HepG2 (cell line): ENCODE measurements around the gene SLC2A5. TPM values are rescaled to one million over a fixed set of nuclear protein-coding genes. Genes with fewer than 3 reads are reported as not detected.
A peak's percentile ranks its signal among the peaks of the same experiment; 100 is the strongest.

ENCODE experiments used
- CREB3 ChIP-seq: sonication (generic); formaldehyde crosslinking; IDR thresholded peaks from 2 replicates; pipeline ENCODE4 v1.5.0; 2020; ENCODE audit warnings: missing genetic modification reagents
- HMGXB4 ChIP-seq, 2 experiments: sonication (generic) in 1 of 2; formaldehyde crosslinking in 1 of 2; IDR thresholded peaks; 2 replicates each; pipeline versions ENCODE4 v1.4.0 to v1.6.1; 2018 to 2020; ENCODE audit warnings: missing genetic modification reagents in 2 of 2, borderline replicate concordance in 1 of 2, low read depth in 1 of 2, mild to moderate bottlenecking in 1 of 2, missing biosample characterization in 1 of 2
- HOMEZ ChIP-seq: IDR thresholded peaks from 2 replicates; pipeline ENCODE4 v1.6.1; 2016; ENCODE audit warnings: low read depth
- ISL2 ChIP-seq: sonication (generic); formaldehyde crosslinking; IDR thresholded peaks from 2 replicates; pipeline ENCODE4 v1.5.0; 2020; ENCODE audit warnings: missing genetic modification reagents
- MTERF4 ChIP-seq: sonication (generic); formaldehyde crosslinking; IDR thresholded peaks from 2 replicates; pipeline ENCODE4 v1.8.0; 2023; ENCODE audit warnings: mild to moderate bottlenecking, missing genetic modification reagents
- NR3C1 ChIP-seq: sonication (generic); formaldehyde crosslinking; IDR thresholded peaks from 2 replicates; pipeline ENCODE4 v1.4.0; 2020; ENCODE audit warnings: missing genetic modification reagents
- PHB2 ChIP-seq: fragments of 450-650 bp; IDR thresholded peaks from 2 replicates; pipeline ENCODE4 v1.6.1; 2018; ENCODE audit not compliant: partially characterized antibody
- PPARG ChIP-seq: conservative IDR thresholded peaks from 2 replicates; pipeline ENCODE4 v1.6.1; 2016; ENCODE audit warnings: missing biosample characterization, missing genetic modification reagents
- RARA ChIP-seq: IDR thresholded peaks from 2 replicates; pipeline ENCODE4 v1.6.1; 2016; ENCODE audit warnings: missing genetic modification reagents, missing compliant biosample characterization
- SP1 ChIP-seq, 2 experiments: fragments of 450-650 bp in 1 of 2; sonication (generic) in 1 of 2; formaldehyde crosslinking in 1 of 2; IDR thresholded peaks; 2 replicates each; pipeline versions ENCODE4 v1.4.0 to v1.6.1; 2016 to 2020; ENCODE audit warnings: missing genetic modification reagents in 1 of 2
- TBX3 ChIP-seq: fragments of 450-650 bp; IDR thresholded peaks from 2 replicates; pipeline ENCODE4 v1.6.1; 2017; ENCODE audit warnings: antibody characterized with exemption, mild to moderate bottlenecking, inconsistent platforms, borderline replicate concordance
- TP53 ChIP-seq: sonication (generic); formaldehyde crosslinking; conservative IDR thresholded peaks from 2 replicates; pipeline ENCODE4 v1.4.0; 2020; ENCODE audit warnings: missing genetic modification reagents
- TRAFD1 ChIP-seq: sonication (generic); formaldehyde crosslinking; IDR thresholded peaks from 2 replicates; pipeline ENCODE4 v1.5.1; 2020; ENCODE audit warnings: missing genetic modification reagents, mild to moderate bottlenecking, borderline replicate concordance
- ZNF10 ChIP-seq: sonication (generic); formaldehyde crosslinking; IDR thresholded peaks from 2 replicates; pipeline ENCODE4 v1.4.0; 2020; ENCODE audit warnings: mild to moderate bottlenecking, low read depth, missing genetic modification reagents, borderline replicate concordance
- ZNF230 ChIP-seq: sonication (generic); formaldehyde crosslinking; IDR thresholded peaks from 2 replicates; pipeline ENCODE4 v1.4.0; 2020; ENCODE audit warnings: mild to moderate bottlenecking, missing genetic modification reagents
- ZNF292 ChIP-seq: sonication (generic); formaldehyde crosslinking; IDR thresholded peaks from 2 replicates; pipeline ENCODE4 v1.8.1; 2022; ENCODE audit warnings: mild to moderate bottlenecking, low read depth, missing genetic modification reagents, borderline replicate concordance
- ZNF350 ChIP-seq: sonication (generic); formaldehyde crosslinking; IDR thresholded peaks from 2 replicates; pipeline ENCODE4 v1.4.0; 2020; ENCODE audit warnings: mild to moderate bottlenecking, low read depth, missing genetic modification reagents, borderline replicate concordance
- ZNF382 ChIP-seq: sonication (generic); formaldehyde crosslinking; IDR thresholded peaks from 2 replicates; pipeline ENCODE4 v1.5.0; 2020; ENCODE audit warnings: missing genetic modification reagents, mild to moderate bottlenecking, borderline replicate concordance
- ZNF615 ChIP-seq: sonication (generic); formaldehyde crosslinking; IDR thresholded peaks from 2 replicates; pipeline ENCODE4 v1.5.0; 2020; ENCODE audit warnings: mild to moderate bottlenecking, missing genetic modification reagents, borderline replicate concordance
- ZNF703 ChIP-seq: sonication (generic); formaldehyde crosslinking; IDR thresholded peaks from 2 replicates; pipeline ENCODE4 v1.5.1; 2020; ENCODE audit warnings: missing genetic modification reagents, mild to moderate bottlenecking, moderate library complexity, borderline replicate concordance
- ZNF777 ChIP-seq: sonication (generic); formaldehyde crosslinking; IDR thresholded peaks from 2 replicates; pipeline ENCODE4 v1.4.0; 2020; ENCODE audit warnings: missing genetic modification reagents
- ZNF850 ChIP-seq: sonication (generic); formaldehyde crosslinking; conservative IDR thresholded peaks from 2 replicates; pipeline ENCODE4 v1.9.0; 2021; ENCODE audit warnings: mild to moderate bottlenecking, missing genetic modification reagents
- polyA plus RNA-seq, 8 experiments: library from polyadenylated mRNA; depleted of rRNA in 3 of 8; stranded (reverse) in 7 of 8; unstranded in 1 of 8; fragments of >200 nt; fragmentation: Illumina TruSeq in 4 of 8; extraction: Trizol in 4 of 8; gene quantifications; 2 replicates each; pipeline versions ENCODE4 v1.2.1 to v1.2.3, GENCODE V29; 2011 to 2016; ENCODE audit warnings: low read depth in 4 of 8, missing spikeins in 1 of 8, mixed read lengths in 1 of 8; ENCODE audit not compliant: insufficient read depth in 1 of 8
- total RNA-seq, 5 experiments: library from RNA; depleted of rRNA; stranded (reverse); fragments of >200 nt; fragmentation: Illumina TruSeq; extraction: Trizol; gene quantifications; 2 replicates each; pipeline ENCODE4 v1.2.3, GENCODE V29; 2016; ENCODE audit warnings: low read depth in 1 of 5

The SLC2A5 gene
- total and polyA plus RNA-seq, 2 of the 13 experiments (the other 11 are each of a cell fraction or from before 2014, with no cell fraction given): 0.04 to 0.54 TPM

GRCh38 chr1:9110669-9111356 is 41.4 kb upstream of the SLC2A5 start (continued):
- TF ChIP-seq ZNF615 (CRISPR knock-in tag) (no peak), ZNF850 (CRISPR knock-in tag) (no peak), TBX3 (no peak), PPARG (CRISPR knock-in tag) (no peak; the same call in 1 of the 2 replicates), ISL2 (CRISPR knock-in tag) (no peak), MTERF4 (CRISPR knock-in tag) (no peak; the same call in 1 of the 2 replicates), SP1 (IDR thresholded peaks at IDR 0.05) (no peak), SP1 (CRISPR knock-in tag; IDR thresholded peaks at IDR 0.05) (no peak), RARA (CRISPR knock-in tag) (no peak; the same call in 1 of the 2 replicates), ZNF703 (CRISPR knock-in tag) (no peak), ZNF292 (CRISPR knock-in tag) (no peak), PHB2 (no peak), ZNF382 (CRISPR knock-in tag) (no peak), NR3C1 (CRISPR knock-in tag) (no peak), ZNF777 (no peak), CREB3 (CRISPR knock-in tag) (no peak), HOMEZ (CRISPR knock-in tag) (no peak), ZNF10 (no peak), ZNF350 (CRISPR knock-in tag) (no peak), TRAFD1 (CRISPR knock-in tag) (no peak), ZNF230 (CRISPR knock-in tag) (0 out of 2 replicates have a peak, but pooled peaks have one; percentile 75), HMGXB4 (CRISPR knock-in tag; IDR thresholded peaks at IDR 0.05; ENCODE audit: borderline replicate concordance in 1 of 2, low read depth in 1 of 2) (peak in 1 of 2 experiments; percentile 72; a peak in 1 of 4 replicates), TP53 (no peak)
